WTC11 (cell line): ENCODE data around the gene SRSF3.

ENCODE experiments used
- CREB1 ChIP-seq: sonication (generic); formaldehyde crosslinking; IDR thresholded peaks from 2 replicates; pipeline ENCODE4 v1.8.0; 2023; ENCODE audit warnings: mild to moderate bottlenecking, missing genetic modification reagents
- CTCF ChIP-seq: fragments of 200-600 bp; IDR thresholded peaks from 2 replicates; pipeline ENCODE4 v1.8.0; 2022; ENCODE audit warnings: antibody characterized with exemption
- ELF4 ChIP-seq: sonication (generic); formaldehyde crosslinking; IDR thresholded peaks from 2 replicates; pipeline ENCODE4 v1.8.1; 2022; ENCODE audit warnings: low read depth, mild to moderate bottlenecking, moderate library complexity, missing genetic modification reagents
- HMGXB4 ChIP-seq: sonication (generic); formaldehyde crosslinking; IDR thresholded peaks from 2 replicates; pipeline ENCODE4 v1.8.1; 2023; ENCODE audit warnings: mild to moderate bottlenecking, moderate library complexity, missing genetic modification reagents
- ZNF121 ChIP-seq: sonication (generic); formaldehyde crosslinking; IDR thresholded peaks from 2 replicates; pipeline ENCODE4 v1.8.0; 2023; ENCODE audit warnings: missing genetic modification reagents

DNA sequence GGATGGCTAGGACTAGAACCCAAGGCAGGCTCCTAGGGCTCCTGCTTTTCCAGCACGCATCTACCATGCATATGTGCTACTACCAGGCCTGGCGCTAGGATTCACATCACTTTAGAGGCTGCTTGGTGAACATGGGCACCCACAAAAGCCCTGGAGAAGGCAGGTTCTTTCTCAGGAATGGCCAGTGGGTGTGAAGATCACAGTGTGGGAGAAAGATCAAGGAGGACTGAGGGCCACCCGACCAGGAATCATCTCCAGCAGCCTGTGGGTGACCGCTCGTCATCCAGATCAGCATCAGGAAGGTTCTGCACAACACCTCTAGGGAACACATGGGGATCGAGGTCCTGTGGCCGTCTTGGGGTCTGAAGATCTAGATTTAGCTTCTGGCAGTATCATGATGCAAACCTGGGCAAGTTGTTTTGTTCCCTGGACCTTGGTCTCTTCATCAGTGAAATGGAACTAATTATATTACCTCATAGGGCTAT, 27.3 kb downstream of the SRSF3 start:
- TF ChIP-seq CTCF (no peak), CREB1 (CRISPR knock-in tag) (no peak), HMGXB4 (CRISPR knock-in tag) (no peak), ZNF121 (CRISPR knock-in tag) (no peak), ELF4 (CRISPR knock-in tag) (no peak)
